Stimulated activated CD8-positive, alpha-beta memory T cell treated with anti-CD3 and anti-CD28 coated beads, Interleukin-15, amount 100 ng/mL, for 4 hours (primary cell): ENCODE results near the gene SCG2.

ENCODE experiments used
- DNase-seq, 2 donors: peaks; one replicate each; pipeline ENCODE4 v3.0.0-alpha.2; 2020; ENCODE audit warnings: low read depth in 2 of 2

The SCG2 gene, protein sequence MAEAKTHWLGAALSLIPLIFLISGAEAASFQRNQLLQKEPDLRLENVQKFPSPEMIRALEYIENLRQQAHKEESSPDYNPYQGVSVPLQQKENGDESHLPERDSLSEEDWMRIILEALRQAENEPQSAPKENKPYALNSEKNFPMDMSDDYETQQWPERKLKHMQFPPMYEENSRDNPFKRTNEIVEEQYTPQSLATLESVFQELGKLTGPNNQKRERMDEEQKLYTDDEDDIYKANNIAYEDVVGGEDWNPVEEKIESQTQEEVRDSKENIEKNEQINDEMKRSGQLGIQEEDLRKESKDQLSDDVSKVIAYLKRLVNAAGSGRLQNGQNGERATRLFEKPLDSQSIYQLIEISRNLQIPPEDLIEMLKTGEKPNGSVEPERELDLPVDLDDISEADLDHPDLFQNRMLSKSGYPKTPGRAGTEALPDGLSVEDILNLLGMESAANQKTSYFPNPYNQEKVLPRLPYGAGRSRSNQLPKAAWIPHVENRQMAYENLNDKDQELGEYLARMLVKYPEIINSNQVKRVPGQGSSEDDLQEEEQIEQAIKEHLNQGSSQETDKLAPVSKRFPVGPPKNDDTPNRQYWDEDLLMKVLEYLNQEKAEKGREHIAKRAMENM

DNA sequence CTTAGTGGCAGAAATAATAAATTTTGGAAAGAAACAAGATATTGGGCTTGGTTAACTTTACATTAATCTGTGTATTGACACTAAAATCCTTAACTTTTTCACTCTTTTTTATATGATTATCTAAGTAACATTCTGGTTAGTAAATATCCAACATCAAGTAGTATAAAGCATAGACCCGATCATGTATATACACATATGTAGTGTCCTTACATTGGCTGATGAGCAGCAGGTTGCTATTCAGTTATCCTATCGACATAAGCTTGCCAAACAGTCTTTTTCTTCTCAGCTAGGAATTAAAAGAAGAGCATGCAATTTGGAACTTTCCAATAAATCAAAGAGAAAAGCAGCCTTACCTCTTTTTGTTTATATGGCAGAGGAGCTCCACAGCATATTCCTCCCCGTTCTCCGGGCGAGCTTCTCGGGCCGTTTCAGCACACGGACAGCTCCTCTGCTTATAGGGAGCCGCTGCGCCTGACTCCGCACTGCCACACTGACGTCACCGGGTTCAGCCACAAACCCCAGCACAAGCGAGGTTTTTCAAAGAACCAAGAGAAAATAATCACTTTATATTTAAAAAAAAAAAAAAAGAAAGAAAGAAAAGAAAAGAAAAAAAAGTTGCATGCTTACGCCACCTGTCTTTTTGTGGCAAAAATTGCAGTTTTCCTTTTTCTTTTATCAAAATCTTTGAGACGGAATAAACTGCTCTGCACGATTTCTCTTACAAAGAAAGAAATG lies at the start of gene SCG2:
SCG2 (minus strand) TSS at position 430 of the 735 bp plus-strand sequence. CDS start 3,079 bp downstream, outside the sequence.
- no peak for DNase-seq

DNA sequence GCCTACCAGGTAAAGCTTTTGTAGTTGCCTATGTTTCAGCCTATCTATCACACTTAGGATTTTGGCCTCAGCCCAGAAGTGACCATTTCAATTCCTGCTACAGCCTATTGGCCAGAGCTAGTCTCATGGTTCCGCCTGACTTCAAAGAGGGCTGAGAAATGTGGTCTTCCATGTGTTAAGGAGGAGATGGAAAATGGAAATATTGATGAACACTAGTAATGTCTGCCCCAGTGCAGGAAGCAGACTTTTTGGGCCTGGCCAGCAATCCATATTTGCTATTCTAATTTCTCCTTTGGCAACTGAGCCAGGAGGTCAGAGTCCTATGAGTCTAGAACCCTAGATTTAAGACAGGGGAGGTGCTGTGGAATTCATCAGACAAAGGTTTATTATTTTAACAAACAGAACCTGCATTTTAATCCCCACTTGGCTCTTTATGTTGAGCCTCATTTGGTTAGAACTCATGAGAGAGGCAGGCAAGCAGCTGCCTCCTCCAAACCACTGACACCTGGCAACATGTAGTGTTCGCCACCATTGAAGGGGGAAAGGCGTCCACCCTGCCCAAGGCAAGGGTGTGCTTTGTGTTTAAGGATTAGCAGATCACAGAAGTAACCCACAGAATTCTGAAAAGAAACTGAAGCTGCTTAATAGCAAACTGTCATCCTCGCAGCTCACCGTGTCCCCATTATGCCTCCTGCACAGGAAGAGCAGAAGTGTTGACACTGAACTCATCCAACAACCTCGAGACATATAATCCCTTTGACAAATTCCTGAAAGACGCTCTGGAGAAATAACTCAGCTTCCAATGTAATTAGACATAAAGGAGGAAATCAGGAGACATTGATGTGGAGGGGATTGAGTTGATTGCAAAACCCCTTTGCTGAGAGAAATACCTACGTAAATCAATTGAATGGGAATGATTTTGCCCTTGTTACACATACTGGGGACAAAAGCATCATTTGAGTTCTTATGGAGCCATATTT lies 47.7 kb upstream of the SCG2 start:
- no peak for DNase-seq

DNA sequence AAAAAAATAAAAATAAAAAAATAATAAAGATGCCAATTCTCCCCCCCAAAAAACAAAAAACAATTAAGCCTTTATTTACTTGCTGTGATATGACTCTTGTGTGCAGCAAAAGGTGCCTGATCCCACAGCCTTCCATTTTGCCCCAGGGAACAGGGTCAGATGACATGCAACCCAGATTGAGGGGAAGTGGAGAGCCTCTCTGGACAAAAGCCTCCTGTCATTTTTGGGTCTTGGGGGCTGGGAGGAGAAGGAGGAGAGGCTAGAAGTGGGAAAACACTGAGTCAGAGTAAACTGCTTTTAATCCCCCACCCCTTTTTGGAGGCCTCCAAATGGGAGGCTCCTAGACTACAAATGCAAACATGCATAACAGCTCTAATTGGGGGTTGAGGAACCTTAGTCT lies 46.6 kb upstream of the SCG2 start:
- DNase-seq: no peak

DNA sequence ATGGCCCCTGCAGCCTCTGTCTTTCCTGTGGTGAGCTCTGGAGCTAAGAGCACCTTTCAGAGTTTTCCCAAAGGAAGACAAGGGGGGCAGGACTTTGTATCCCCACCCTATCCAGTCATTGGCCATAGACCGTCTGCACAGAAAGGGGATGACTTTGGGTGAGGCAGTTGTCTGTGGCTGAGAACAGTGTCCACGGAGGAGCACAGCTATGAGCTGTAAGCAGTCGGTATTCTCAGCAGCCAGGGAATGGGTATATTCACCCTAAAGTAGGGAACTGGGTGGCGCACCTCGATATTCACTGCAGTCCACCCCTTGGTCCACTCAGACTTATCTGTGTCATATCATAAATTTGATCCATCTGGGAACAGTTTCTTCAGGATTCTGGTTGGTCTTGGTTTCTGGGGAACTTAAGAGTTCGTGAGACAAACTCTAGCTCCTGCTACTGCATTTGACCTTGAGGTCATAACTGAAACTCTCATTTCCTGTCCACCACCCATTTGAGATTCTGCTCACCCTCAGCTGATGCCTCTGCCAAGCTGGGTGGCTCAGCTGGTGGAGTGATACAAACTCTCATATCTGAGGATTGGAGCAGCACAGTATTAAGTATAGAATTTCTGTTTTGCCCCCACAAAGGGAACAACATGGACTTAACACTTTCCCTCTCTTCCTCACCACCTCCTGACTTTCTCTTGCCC lies 45.2 kb upstream of the SCG2 start:
- no peak for DNase-seq

DNA sequence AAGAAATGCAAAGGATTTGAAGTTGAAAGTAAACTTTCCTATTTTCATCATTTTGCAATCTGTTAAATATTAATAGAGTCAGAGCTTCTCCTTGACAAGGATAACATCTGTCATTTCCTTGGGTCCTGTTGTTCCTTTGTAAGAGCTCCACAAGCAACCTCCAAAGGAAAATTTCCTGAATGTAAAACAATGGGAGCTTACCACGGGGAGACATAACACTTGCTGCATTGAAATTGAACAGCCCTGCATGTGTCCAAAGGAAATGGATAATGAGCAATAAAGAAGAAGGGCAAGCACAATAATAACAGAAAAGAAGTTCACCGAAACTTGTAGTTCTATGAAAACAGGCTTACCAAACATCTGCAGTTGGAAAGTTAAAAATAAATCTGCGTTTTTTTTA lies 42.0 kb upstream of the SCG2 start:
- no peak for DNase-seq

DNA sequence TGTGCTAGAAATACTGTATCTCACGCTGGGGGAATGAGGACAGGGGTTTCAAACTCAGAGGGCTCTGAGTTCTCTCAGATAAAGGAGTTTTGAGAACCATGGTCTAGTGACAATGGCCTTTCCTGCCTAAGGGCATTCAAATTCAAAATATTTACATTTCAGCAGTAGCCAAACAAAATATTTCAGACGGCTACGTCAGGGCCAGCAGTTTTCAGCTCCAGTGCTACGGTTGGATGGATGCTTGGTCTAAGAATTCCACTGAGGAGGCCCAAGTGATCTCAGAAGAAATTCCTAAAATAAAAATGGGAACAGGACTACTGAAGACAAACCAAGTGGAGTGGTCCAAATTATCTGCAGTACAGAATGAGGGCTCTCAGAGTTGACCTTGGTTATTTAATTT lies 41.1 kb upstream of the SCG2 start:
- no peak for DNase-seq

DNA sequence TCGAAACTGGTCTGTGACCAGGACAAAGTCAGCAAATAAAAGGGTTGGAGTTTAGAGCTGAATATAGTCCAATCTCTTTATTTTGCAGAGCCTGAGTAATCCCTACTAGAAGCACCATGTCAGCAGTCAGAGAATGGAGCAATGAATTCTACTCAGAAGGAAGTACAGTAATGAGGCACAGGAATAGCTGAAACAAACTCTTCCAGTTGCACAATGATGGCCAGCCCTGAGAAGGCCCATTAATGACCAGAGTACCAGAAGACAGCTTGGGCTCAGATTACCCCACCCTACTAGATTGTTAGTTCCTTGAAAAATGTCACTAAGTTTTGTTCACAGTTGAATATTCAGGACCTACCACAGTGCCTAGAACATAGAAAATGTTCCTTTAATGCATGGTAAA lies 40.3 kb upstream of the SCG2 start:
- DNase-seq: no peak

DNA sequence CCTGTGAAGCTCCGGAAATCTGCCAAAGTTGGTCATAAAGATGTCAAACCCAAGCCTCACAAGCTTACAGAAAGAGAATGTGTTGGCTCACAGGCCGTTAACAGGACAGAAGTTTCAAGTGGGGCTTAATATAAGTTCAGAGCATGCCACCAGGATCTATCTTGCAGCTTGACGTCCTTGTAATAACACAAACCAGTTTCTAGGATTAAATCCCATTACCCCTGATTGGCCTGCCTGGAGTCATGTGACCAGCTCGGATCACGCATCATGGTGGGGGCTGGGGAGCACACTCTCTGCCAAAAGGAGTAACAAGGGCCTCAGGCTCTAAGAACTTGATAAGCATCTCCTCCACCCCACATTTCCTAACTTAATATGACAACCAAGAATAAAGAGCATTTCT lies 38.9 kb upstream of the SCG2 start:
- no peak for DNase-seq

DNA sequence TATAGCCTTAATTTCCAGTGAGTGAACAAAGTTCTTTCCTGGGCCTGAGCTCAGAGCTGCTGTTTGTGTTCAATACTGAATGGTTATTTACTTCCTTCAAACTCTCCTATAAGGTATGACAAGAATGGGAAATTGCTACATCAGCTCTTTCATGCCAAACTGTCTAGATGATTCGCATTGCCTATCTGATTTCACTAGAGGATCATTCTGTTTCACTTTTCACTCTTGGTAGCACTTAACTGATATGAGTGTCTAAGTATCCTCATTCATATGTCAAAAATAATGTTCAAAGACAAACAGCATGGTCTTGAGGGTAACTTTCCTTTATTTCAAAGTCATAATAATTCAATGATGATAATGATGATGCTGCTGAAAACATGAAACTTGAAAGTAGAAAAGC lies 32.9 kb upstream of the SCG2 start:
- DNase-seq: no peak

DNA sequence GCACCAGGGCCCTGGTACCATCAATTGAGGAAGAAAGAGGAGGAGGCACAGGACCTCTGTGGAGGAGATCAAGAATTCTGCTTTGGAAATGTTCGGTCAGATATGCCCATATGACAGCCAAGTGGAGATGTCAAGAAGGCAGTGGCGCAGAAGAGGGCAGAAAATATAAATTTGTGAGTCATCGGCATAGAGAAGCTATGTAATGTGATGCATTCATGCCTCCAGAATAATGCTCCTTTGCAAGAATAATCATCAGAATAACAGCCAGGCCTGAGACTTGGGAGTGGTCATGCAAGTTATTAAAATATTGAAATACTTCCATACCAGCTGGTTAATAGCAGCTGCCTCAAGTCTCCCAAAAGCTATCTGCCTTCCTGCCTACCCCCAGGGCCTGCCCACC lies 32.1 kb upstream of the SCG2 start:
- no peak for DNase-seq

DNA sequence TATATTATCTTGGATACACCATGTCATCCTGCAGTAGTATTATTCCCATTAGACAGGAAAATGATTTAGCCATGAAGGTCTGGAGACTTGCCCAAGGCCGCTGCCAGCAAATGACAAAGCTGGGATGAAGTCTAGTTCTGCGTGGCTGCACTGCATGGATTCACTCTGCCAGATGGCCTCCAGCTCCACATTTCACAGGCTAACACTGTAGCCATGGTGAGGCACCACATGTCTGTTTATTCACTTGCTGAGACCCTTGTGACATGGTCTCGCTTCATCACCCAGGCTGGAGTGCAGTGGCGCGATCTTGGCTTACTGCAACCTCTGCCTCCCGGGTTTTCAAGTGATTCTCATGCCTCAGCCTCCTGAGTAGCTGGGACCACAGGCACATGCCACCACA lies 31.5 kb upstream of the SCG2 start:
- DNase-seq: no peak

DNA sequence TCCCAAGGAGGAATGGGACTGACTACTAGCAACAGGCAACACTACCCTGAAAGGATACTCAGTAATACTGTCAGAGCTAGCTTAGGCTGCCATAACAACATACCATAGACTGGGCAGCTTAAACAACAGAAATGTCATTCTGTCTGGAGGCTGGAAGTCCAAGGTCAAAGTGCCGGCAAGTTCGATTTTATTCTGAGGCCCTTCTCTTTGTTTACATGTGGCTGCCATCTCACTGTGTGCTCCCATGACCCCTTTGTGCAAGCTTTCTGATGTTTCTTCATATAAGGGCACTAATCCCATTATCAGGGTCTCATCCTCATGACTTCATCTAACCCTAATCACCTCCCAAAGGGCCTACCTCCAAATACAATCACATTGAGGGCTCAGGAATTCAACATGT lies 30.7 kb upstream of the SCG2 start:
- DNase-seq: no peak

DNA sequence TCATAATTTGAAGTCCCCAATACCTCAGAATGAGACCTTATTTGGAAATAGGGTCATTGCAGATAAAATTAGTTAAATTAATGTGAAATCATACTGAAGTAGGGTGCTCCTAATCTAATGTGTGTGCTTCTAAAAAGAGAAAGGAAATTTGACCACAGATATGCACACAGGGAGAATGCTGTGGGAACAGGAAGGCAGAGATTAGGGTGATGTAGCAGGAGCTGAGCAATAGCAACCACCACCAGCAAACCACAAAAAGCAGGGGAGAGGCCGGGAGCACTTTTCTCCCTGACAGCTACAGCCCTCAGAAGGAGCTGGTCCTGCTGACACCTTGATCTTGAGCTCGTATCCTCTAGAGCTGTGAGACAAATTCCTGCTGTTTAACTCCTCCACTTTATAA lies 24.6 kb upstream of the SCG2 start:
- no peak for DNase-seq

DNA sequence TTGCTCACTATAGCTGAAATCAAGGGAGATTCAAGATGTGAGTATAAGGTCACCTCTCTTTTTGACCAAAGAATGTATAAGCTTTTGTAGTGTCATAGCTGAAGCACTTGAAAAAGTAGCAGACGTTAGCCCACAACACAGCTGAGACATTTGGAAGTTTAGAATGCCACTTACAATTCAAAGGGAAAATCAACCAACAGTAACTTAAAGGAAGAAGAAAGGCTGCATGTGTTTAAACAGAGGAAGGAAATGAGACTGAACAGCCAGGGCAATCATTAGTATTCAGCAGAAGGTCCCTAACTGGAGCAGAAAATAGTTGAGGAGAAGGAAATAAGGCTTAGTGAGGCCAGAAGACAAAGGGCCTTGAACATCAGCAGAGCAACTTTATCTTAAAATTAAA lies 23.5 kb upstream of the SCG2 start:
- DNase-seq: no peak

DNA sequence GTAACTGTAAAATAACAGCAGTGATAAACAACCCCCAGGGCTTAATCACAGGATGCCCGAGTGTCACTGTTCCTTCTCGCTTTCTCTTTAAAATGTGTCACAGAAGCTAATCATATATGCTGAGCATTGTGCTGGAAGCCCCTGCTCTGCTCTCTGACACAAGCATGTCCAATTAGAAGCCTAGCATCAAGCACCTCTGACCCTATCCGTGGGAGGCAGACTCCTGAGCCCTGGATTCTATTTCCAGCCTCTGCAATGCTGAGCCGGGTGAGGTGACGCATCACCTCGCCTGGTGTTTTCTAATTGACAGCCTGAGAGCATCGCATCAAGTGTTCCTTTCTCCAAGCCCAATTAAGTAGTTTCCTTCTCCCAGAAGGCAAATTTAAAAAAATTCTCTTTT lies 19.7 kb upstream of the SCG2 start:
- DNase-seq: no peak

DNA sequence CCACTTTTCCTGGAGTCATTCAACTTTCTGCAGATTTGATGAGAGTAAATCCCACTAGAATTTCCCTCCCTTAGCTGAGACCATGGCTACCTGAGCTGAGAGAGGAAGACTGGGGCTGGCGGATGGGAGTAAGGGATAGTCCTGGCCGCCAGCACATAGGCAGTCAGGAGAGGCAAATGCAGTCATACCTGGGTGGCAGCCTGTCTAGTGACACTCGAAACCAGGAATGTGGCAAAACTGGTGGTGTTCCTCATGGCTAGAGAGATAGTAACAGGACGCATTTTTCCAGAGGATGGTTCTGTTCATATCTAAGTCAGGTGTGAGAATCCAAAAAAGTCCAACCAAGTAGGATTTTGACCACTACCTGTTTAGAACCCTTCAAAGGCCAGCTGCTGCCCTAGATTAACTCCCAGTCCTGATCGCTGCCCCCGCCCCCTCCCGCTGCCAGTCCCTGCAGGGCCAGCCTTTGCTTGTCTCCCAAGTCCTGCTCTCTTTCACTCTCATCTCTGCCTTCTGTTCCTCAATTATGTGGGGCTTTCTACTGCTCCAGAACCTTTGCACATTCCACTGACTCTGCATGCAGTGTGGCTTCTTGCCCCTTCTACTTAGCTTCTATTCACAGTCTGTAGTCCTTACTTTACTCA lies 17.4 kb upstream of the SCG2 start:
- DNase-seq: no peak

DNA sequence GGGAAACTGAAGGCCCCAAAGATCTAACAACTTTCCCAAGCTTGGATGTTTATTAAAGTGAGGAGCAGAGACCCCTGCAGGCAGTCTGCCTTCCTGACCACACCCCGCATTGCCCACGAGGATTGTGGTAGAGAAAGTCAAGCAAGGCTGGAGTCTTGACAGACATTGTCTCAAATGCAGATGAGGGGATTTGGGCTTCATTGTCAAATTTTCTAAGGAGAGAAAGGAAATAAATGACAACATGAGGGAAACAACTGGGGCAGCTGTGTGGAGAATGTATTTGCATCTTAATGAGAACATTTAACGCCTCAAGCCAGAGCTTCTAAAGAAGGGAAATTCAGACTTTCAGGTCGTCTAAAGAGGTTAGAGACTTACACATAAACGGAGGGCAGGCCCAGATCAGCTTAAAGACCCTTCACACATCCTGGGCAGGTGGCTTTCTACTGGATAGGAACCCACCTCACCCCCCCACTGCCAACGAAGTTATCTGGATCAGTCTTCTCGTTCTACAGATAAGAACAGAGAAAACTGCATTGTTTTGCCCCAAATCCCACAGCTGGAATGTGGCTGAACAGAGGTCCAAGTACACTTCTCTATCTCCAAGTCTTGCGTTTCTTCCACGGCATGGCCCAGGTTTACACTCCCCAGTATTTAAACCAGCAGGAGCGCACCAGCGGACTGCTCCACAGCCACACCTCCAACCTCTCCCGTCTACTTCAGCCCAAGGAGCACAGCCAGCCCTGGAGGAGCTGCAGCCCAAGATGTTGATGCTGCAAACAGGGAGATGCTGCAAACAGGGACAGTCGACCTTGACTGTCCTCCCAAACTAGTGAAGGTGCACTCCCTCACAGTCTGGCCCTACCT lies 16.2 kb upstream of the SCG2 start:
- DNase-seq: no peak

DNA sequence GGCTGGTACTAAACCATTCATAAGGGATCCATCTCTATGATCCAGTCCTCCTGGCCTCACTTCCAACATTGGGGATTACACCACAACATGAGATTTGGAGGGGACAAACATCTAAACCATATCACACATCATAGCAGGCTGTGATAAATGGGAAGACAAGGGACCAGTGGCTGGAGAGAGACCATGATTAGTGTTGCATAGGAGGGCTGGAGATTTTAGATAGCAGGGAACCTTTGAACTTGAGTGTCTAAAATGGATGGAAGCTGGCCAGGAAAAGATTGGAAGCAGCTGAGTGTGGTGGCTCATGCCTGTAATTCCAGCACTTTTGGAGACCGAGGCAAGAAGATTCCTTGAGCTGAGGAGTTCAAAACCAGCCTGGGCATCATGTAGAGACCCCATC lies 12.4 kb upstream of the SCG2 start:
- no peak for DNase-seq
